Measurements from ENCODE around the gene JOSD1. TPM values are rescaled to one million over a fixed set of nuclear protein-coding genes. Genes with fewer than 3 reads are reported as not detected.

Gene JOSD1
- total RNA-seq, 1 experiment from 2014 or later, result 49.9 TPM

DNA sequence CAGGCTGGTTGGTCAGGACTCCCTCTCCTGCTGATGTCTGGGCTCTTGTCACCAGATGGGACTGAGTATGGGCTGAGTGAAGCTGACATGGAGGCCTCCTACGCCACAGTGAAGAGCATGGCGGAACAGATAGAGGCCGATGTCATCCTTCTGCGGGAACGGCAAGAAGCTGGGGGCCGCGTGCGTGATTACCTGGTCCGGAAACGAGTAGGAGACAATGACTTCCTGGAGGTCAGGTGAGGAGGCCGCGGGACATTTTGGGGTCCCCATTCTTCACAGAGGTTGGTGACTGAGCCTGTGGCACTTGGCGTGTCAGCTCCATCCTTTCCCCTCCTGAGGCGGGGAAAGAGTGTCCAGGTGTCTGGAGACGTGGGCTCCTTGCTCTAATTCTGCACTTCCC lies 15.1 kb upstream of the JOSD1 start:
- DNase-seq (ENCODE audit: extremely low read depth, low read depth), result no peak

DNA sequence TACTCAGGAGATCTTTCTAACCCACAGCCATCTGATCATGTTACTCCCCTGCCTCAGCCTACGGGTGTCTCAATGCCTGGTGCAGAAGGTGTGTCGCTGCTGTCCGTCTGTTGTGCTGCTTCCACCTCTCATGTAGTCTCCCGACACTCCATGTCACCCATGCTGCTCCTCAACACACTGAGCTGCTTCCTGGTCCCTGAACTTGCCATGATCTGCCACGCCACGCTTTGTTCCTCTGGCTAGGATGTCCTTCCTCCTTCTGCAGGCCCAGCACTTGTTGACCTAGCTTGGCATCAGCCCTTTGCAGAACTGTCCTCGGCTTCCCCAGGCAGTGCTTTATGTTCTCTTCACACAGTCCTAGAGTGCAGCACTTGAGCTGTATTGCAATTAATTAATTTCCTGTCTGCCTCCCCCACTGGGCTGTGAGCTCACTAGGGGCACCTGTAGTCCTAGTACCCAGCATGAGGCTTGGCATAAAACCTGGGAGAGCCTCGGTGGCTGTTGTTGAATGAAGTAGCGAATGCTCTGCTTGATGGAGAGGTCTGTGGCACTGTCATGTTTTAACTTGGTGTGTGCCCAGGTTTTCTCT lies 14.5 kb upstream of the JOSD1 start:
- DNase-seq (ENCODE audit: extremely low read depth, low read depth), result no peak

DNA sequence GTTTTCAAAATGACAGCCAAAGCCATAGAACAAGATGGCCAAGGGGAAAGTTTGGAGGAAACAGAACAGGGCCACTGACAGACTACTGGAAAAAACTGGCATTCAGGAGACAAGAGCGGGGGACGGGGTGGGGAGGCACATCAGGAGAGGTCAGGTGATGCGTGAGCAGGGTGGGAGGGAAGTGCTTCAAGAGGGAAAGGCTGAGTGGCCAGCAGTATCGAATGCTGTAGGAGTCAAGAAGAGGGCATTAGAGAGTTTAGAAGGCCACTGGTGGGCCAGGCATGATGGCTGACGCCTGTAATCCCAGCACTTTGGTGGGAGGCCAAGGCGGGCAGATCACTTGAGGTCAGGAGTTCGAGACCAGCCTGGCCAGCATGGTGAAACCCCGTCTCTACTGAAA lies 13.2 kb upstream of the JOSD1 start:
- DNase-seq (ENCODE audit: extremely low read depth, low read depth), result no peak

DNA sequence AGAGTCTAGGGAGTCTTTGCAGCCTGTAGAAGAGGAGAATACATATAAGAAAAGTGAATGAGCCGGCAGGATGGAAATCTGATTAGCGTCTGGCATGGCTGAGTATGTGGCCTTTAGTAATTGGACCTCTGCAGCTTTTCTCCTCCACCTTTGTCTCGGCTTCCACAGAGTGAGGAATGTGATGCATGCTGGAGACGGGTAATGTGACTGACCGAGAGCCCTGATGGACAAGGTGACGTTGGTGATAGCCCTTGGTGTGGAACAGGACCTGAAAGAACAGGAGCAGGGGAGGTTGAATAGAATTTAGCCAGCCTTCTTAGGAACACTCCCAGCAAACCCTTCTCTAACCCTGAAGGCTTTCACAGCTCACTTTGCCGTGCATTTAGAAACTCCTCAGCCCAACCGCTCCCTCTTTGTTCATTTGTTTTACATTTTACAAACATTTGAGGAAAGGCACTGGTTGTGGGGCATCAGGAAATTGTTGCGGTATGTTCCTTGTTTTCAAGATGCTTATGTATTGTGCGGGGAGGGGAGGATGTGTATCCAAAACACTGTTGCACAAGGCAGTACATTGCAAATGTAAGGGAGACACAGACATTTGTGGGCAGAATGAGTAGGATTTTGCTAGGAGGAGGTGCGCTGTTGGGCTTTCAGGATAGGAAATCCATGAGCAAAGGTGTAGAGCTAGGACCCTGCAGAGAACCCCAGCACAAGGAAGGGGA lies 11.9 kb upstream of the JOSD1 start:
- DNase-seq (ENCODE audit: extremely low read depth, low read depth), result no peak

DNA sequence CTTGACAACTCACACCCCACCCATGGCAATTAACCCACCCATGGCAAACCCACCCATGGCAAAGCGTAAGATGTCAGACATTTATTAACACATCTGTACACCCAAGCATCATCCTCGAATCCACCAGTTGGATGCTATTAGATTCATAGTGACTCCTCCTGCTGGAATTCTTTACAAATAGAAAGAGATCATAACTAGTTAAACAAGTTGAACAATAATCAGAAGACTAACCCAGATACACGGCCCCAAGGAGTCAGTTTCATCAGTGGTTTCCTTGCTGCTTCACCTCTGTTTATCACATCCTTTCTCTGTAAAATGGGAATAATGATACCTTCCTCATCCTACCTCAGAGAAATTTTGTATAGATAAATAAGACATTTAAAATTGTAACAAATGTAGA lies 10.1 kb upstream of the JOSD1 start:
- no peak for DNase-seq (ENCODE audit: extremely low read depth, low read depth)

DNA sequence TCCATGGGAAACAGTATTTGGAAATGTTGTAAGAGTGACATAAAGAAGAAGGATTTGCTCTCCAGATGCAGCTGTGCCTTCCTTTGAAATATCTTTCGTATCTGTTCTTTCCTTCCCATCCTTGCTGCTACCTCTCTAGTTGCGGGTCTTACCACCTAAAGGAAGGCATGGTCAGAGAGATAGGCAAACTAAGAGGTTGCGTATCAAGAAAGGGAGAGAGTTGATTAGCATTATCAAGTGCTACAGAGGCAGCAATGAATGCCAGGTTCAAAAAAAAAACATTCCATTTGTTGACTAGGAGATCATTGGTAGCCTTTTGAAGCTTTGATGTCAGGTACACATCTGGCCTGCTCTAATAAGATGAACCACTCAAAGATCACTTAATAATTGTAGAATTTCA lies 9.6 kb upstream of the JOSD1 start:
- no peak for DNase-seq (ENCODE audit: extremely low read depth, low read depth)

DNA sequence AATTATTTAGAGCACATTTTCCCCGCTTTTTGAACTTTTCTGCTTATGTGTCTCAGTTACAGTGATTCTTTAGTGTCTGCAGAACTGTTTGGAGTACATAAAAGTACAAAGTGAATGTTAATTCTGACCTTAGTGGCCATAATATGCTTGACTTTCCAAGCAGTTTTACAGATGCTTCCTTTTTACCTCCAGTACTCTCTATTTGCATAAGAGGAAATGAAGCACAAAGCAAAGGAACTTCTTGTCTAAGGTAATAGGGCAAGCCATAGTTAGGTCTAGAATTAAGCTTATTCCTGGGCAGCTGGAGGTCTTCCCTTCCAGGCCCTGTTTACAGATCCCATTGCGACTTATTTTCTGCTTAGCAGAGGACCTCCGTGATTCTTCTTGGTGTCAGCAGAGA lies 8.6 kb upstream of the JOSD1 start:
- no peak for DNase-seq (ENCODE audit: extremely low read depth, low read depth)

DNA sequence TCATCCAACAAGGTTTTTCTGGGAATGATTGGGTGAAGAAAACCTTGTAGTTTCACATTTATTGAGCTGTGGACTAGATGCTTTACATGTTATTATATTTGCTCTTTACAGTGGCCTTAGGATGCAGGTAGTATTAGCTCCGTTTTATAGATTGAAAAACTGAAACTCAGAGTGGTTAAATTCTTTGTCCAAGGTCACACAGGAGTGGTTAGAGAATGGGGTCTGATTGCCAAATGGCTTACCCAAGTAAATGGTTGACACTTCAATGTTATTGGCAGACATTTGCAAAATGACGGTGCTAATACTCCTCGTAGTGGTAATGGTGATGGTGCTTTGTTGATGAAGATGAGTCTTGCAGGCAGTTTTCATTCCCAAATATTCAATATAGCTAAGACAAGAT lies 7.2 kb upstream of the JOSD1 start:
- no peak for DNase-seq (ENCODE audit: extremely low read depth, low read depth)

DNA sequence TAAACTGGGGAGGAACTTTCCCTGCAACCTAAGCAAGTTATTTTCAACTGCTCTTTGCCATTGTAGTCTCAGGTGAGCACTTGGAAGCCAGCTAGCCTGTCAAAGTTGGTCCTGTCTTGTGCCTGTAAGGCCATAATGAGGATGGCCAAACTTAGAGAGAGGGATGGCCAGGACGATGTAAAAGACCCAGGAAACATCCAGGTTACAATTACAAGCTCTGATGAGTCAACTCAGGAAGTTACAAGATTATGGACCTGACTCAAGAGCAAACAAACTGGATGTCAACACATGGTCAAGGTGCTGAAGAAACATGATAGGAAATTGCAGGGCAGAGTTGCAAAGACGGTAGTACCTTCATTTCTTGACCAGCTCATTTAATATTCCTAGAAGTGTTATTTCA lies 6.6 kb upstream of the JOSD1 start:
- DNase-seq (ENCODE audit: extremely low read depth, low read depth), result no peak

DNA sequence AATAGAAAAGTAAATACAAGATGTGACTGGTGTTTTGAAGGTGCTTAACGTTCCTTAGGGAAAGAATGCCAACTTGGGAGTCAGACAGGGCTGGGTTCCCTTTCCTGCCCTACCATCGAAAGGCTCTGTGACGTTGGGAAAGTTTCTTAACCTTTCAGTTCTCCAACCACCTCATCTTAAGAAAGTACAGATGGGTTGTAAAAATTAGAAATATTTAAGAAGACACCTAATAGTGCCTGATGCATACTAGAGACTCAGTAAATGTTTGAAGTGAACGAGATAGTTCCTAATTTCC lies 6.1 kb upstream of the JOSD1 start:
- DNase-seq (ENCODE audit: extremely low read depth, low read depth), result no peak

DNA sequence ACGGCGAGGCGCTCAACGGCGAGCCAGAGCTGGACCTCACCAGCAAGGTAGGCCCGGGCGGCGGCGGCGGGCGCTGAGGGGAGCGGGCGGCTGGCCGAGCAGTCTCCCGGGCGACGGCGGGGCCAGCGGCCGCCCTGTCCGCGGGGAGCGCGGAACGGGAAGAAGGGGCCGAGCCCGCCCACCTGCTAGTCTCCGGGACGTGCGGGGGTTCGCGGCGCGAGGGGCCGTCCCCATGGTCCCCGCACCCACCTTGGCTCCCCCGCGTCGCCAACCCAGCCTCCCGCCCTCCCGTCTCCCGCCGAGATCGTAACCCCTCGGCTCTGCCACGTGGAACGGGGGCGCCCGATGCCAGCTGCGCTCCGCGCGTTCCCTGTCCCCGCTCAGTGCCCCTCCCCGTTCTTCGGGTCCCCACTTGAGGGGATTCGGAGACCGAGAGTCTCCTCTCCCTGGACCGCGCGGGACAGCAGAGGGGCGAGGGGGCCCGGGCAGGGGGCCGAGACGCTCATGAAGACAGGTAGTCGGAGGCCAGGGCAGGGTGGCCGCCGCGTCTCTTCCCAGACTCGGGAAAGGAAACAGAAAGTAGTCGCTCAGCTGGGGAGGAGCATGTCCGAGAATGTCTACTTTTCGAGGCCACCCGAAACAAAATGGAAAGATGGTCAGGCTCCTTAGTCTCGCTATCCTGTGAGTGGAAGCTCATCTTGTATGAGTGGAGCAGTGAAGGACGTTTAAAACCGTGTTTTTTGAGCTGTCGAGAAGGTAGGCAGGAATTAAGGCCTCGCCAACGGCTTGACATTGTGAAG lies 5.6 kb upstream of the JOSD1 start:
- DNase-seq (ENCODE audit: extremely low read depth, low read depth), result no peak

DNA sequence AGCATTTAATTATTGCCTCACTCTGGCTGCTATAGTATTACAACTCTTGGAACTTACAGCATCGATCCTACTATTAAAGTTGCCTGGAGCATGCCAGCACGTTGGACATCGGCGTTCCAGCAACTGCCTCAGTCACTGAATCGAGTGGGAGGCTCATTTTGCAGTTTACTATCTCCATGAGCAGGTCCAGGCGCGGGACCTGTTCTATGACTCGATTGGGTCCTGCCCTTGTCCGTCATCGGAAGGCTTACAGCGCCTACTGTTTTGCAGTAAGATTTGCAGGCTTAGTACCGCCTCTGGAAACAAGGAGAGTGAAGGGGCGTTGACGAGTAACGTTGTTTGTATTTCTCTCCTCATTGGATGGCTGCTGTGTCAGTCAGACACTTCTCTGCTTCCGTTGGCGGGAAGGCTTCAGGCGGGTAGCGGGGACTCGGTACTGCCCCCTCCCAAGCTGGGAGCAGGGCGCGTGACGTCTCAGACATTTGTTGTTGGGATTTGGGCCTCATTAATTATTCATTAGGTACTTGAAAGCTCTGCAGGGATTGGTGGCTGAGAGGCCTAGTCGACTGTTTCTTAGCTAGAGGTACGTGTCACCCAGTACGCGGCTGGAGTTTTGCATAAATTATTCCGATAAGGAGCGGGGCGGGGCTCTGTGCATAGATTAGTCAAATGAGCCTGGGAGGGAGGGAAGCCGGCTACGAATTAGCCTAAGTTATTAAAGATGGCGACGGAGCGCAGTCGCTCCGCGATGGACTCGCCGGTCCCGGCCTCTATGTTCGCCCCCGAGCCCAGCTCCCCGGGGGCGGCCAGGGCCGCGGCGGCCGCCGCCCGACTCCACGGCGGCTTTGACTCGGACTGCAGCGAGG lies 4.7 kb upstream of the JOSD1 start, which contains the start of gene GTPBP1:
Gene GTPBP1 (plus strand): TSS at position 710 of the 866 bp plus-strand sequence. CDS start 12 bp downstream, at position 722.
- DNase-seq (ENCODE audit: extremely low read depth, low read depth), result peak; percentile 94

DNA sequence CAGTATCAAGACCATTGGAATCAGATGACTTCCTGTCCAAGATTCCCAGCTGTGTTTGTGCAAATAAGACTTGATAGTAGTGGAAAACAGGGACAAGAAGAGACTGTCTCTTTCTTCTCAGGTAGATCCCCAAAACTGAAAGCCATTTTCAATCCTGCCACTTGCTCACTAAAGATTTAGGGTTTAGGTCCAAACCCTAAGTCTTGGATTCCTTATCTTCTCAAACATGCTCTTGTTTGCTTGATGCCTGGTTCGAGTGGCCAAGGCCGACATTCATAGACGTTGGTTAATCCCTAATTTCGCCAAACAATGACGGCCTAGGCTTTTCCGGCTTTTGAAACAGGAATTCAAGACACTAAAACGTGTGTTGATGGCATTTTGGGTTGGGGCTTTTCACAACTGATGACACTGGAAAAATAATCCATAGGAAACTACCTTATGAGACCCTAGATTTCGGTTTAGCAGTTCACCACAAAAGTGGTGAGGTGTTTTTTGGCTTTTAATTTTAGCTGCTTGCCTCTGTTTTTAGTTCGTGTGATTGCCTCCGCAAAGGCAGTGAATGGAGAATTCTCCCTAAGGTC lies 4.0 kb upstream of the JOSD1 start:
- DNase-seq (ENCODE audit: extremely low read depth, low read depth), result no peak

DNA sequence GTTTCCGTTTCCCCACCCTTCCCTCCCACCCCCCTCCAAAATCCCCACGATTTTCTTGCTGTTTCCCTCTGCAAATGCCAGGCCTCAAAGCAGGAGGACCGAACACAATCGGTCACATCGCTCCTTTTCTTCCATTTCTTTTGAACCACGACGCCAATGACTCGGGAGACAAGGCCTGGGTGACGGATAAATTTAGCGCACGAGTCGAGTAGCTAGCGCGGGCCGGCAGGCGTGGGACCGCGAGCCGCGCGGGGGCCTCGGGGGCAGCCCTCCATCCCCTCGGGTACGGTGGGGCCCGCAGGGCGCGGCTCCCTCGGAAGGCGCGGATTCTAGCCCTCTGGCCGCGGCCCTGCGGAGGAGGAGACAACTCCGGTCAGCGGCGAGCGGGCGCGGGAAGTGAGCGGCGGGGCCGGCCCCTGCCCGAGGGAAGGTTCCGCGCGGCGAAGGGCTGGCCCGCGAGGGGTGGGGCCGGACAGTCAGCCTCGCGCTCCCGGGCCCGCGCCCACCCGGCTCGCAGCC lies 414 bp downstream of the JOSD1 start:
- peak; percentile 12 for DNase-seq (ENCODE audit: extremely low read depth, low read depth)

DNA sequence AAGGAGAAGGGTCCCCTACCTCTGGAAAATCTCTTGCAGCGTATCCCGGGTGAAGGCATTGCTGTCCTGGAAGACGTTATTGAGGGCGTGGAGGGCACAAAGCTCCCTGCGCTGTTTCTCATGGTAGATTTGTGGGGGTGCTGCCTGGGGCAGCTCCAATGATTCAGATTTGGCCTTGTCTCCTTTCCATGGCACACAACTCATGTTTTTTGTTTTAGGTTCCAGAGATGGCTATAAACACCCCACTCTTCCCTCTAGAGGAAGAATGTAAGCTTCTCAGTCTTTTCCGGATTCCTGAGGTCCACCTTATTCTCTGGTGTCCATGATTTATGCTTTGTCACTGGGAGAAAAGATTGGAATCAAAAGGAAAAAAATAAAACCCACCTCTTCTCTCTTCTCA lies 959 bp downstream of the JOSD1 start:
- no peak for DNase-seq (ENCODE audit: extremely low read depth, low read depth)

DNA sequence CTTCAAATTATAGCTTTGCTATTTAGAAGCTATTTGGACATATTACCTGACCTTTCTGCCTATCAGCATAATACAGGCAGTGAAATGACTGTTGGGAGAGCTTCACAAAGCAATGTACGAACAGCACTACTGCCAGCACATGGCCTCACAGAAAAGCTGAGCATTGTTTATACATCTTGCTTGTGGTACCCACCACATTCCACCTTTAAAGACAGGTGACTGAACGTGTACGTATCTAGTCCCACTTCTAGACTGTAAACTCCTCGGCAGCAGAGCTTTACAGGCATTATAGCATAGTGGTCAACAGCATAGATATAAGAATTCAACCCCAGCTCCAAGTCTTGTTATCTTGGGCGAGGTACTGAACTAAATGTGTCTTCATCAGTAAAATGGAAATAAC lies 1.6 kb downstream of the JOSD1 start:
- no peak for DNase-seq (ENCODE audit: extremely low read depth, low read depth)

DNA sequence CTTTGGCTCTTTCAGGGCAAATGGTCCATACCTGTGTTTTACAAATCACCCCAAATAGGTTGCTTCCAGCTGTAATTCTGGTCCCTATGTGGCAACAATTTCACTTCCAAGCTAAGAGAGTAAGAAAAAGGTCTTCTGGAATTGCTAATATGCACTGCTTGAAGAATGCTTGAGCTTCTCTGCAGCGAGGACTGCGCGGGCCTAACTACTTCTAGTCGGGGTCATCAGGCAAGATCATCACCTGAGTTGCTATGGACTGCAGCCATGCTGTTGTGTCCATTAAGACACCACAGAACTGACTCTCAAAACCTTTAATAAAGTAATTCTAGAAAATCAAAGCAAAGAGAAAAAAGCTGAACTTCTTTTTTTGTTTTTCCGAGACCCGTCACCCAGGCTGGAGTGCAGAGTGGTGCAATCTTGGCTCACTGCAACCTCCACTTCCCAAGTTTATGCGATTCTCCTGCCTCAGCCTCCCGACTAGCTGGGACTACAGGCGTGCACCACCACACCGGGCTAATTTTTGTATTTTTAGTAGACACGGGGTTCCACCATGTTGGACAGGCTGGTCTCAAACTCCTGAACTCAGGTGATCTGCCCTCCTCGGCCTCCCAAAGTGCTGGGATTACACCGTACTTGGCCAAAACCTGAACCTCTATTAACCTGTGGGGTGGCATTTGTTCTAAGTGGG lies 2.2 kb downstream of the JOSD1 start:
- no peak for DNase-seq (ENCODE audit: extremely low read depth, low read depth)

DNA sequence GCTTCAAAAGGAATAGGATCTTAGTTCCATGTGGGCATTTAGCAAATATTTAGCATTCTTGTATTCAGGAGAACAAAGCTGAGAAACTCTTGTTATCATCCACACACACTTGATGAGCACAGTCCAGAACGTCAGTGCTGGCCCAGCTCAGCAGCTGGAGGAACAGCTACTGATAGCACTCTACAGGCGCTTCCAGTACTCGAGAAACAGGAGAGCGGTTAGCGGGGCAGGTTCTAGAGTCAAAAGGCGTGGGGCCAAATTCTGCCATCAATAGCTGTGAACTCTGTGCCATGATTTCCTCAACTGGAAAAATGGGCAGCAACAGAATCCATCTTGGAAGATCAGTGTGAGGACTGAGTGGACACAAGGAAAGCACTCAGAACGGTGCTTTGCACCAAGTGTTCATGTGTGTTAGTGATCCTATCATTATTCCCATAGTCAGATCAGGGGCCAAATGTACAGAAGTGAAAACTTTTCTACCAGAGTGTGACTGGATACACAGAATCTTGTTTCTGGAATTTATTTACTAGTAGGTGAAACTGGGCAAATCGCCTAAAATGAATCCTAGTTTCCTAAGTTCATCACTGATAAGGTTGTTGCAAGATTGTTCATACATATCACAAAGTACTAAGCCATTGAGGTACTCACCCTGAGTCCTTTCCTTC lies 3.2 kb downstream of the JOSD1 start:
- no peak for DNase-seq (ENCODE audit: extremely low read depth, low read depth)
